Adrenal gland (tissue), 12 donors: Measurements from ENCODE around the gene LHFPL6. TPM values are rescaled to one million over a fixed set of nuclear protein-coding genes. Genes with fewer than 3 reads are reported as not detected.

ENCODE experiments used
- DNase-seq, 7 donors: peaks; one replicate each; pipeline ENCODE4 v3.0.0-alpha.2; 2019 to 2020
- H3K27ac ChIP-seq, 5 donors: fragments of 200-600 bp; sonication (generic) in 4 of 5; 1 replicate in 3 of 5; 2 replicates in 2 of 5; pipeline versions ENCODE4 v1.5.1 to v1.8.0; 2016 to 2020; ENCODE audit warnings: mild to moderate bottlenecking in 1 of 5
- H3K27me3 ChIP-seq: fragments of 200-600 bp; 2 replicates; pipeline ENCODE4 v1.8.0; 2021
- H3K36me3 ChIP-seq, 2 donors: fragments of 200-600 bp; replicated peaks in 1 of 2; 1 replicate in 1 of 2; 2 replicates in 1 of 2; pipeline versions ENCODE4 v1.5.1 to v1.8.0; 2018 to 2022
- H3K4me1 ChIP-seq, 2 donors: fragments of 200-600 bp; replicated peaks in 1 of 2; 1 replicate in 1 of 2; 2 replicates in 1 of 2; pipeline versions ENCODE4 v1.5.1 to v1.8.0; 2018 to 2021
- H3K4me3 ChIP-seq, 4 donors: fragments of 200-600 bp; sonication (generic) in 3 of 4; one replicate each; pipeline ENCODE4 v1.5.1; 2016 to 2018
- H3K9me3 ChIP-seq, 3 donors: fragments of 200-600 bp; sonication (generic) in 1 of 3; replicated peaks in 1 of 3; 1 replicate in 2 of 3; 2 replicates in 1 of 3; pipeline versions ENCODE4 v1.5.1 to v1.8.0; 2016 to 2021
- CTCF ChIP-seq, 6 experiments: fragments of 450-650 bp in 4 of 6; fragments of 200-600 bp in 2 of 6; sonication (generic) in 1 of 6; IDR thresholded peaks; 1 replicate in 5 of 6; 2 replicates in 1 of 6; pipeline versions ENCODE4 v1.5.1 to v1.8.0; 2016 to 2021; ENCODE audit warnings: antibody characterized with exemption in 6 of 6, mild to moderate bottlenecking in 2 of 6, moderate library complexity in 1 of 6
- POLR2A ChIP-seq, 2 donors: fragments of 450-650 bp; IDR thresholded peaks; one replicate each; pipeline ENCODE4 v1.6.1; 2017; ENCODE audit warnings: antibody characterized with exemption in 2 of 2, mild to moderate bottlenecking in 2 of 2, moderate library complexity in 1 of 2
- WGBS, 4 donors: extraction: QIAGEN DNeasy Blood & Tissue Kit in 2 of 4; methylation state at CpG; one replicate each; pipeline versions ENCODE4 v1.1.5 to v1.1.7; 2013 to 2017; 5-methylcytosine and 5-hydroxymethylcytosine counted together
- intact Hi-C, 2 donors: fragments of 100-400 bp; cut with DNase I; formaldehyde crosslinking; loops; one replicate each; pipeline versions ENCODE4 v1.14.1 to v1.15.0; 2022 to 2023
- polyA plus RNA-seq, 3 donors: library from polyadenylated mRNA; stranded (reverse); fragments of 200-250 nt in 2 of 3; fragments of 350-450 nt in 1 of 3; fragmentation: Illumina TruSeq in 1 of 3; extraction: RNeasy Lipid Tissue Mini Kit (QIAGEN cat#74804) in 1 of 3; gene quantifications; one replicate each; pipeline ENCODE4 v1.2.3, GENCODE V29; 2013 to 2014
- total RNA-seq, 9 donors: library from RNA; depleted of rRNA in 4 of 9; stranded (reverse); fragments of >200 nt in 4 of 9; fragments of 120-200 nt in 1 of 9; fragmentation: NEBNext Ultra II Directional in 1 of 9; extraction: Animal tissue kit (Norgen Biotek cat#: 25700) in 1 of 9; gene quantifications; one replicate each; pipeline versions ENCODE4 v1.1.0 to v1.2.4, GENCODE V29; 2013 to 2023
- donor health status: healthy with polysubstance abuse.
- donor health status: Bipolar disorder and iron deficiency.
- donor health status: DM: yes; HTN: yes; CAD: no.
- donor health status: DM: no; HTN: no; CAD: no.
- donor health status: DM: no; HTN: no; CAD: no.
- donor health status: DM: yes; HTN: yes; CAD: no.

The LHFPL6 gene
- total and polyA plus RNA-seq, 12 donors: 28.9 to 113 (median 46.6) TPM

GRCh38 chr13:39417643-39418042 is 185.3 kb downstream of the LHFPL6 start:
- Histone ChIP-seq H3K27ac (peak overlapping the region in 1 of 5 donors; percentile 11), H3K4me1 (peaks cover 0 to 19% of the 10 kb centered on the region in 2 donors), H3K36me3 (no peaks in the 10 kb centered on the region), H3K27me3 (no peaks in the 10 kb centered on the region), H3K9me3 (no peaks in the 10 kb centered on the region), H3K4me3 (no peak overlapping the region)
- no peak for DNase-seq
- 61 to 76% (median 71%) methylated on average over 5 of the region's 5 CpGs for WGBS, 4 donors
- intact Hi-C loops: loop anchor here (2.0 to 10.0 kb wide), 2 partner anchors 187 to 195 kb away; partner anchors contain the start of gene LHFPL6 (in 1 of the 2)
- TF ChIP-seq POLR2A (IDR thresholded peaks at IDR 0.05) (no peak), CTCF (IDR thresholded peaks at IDR 0.05) (no peak)

GRCh38 chr13:39417131-39417530 is 185.9 kb downstream of the LHFPL6 start:
- 56 to 85% (median 70%) methylated on average over 5 of the region's 5 CpGs for WGBS, 4 donors
- TF ChIP-seq POLR2A (IDR thresholded peaks at IDR 0.05) (no peak), CTCF (IDR thresholded peaks at IDR 0.05) (no peak)
- Histone ChIP-seq H3K36me3 (no peaks in the 10 kb centered on the region), H3K4me3 (no peak overlapping the region), H3K27me3 (no peaks in the 10 kb centered on the region), H3K27ac (peak overlapping the region in 1 of 5 donors; percentile 11), H3K4me1 (peaks cover 0 to 21% of the 10 kb centered on the region in 2 donors), H3K9me3 (no peaks in the 10 kb centered on the region)
- DNase-seq: no peak
- intact Hi-C loops: loop anchor here (2.0 to 10.0 kb wide), 2 partner anchors 188 to 196 kb away; partner anchors contain the start of gene LHFPL6 (in 1 of the 2)

- 36 to 47% (median 44%) methylated on average over 8 of the region's 8 CpGs for WGBS, 4 donors
- intact Hi-C loops: loop anchor here in 1 of 2 donors (10.0 kb wide), 1 partner anchor 190 kb away; the partner anchor contains the start of gene LHFPL6
- peak; percentile 19 to 58 (median 50) for TF ChIP-seq CTCF (IDR thresholded peaks at IDR 0.05)
- no peak for TF ChIP-seq POLR2A (IDR thresholded peaks at IDR 0.05)
- Histone ChIP-seq H3K27me3 (no peaks in the 10 kb centered on the region), H3K36me3 (no peaks in the 10 kb centered on the region), H3K4me1 (peaks cover 0 to 32% of the 10 kb centered on the region in 2 donors), H3K4me3 (no peak overlapping the region), H3K9me3 (no peaks in the 10 kb centered on the region), H3K27ac (peak overlapping the region in 2 of 5 donors; percentile 36 to 57)
- DNase-seq: peak; percentile 29 to 74 (median 59)
Observed at GRCh38 chr13:39415008-39415802, 187.8 kb downstream of the LHFPL6 start.

- TF ChIP-seq CTCF (IDR thresholded peaks at IDR 0.05): no peak
- no peak for TF ChIP-seq POLR2A (IDR thresholded peaks at IDR 0.05)
- DNase-seq: no peak
- intact Hi-C loops: loop anchor here in 1 of 2 donors (10.0 kb wide), 1 partner anchor 190 kb away; the partner anchor contains the start of gene LHFPL6
- Histone ChIP-seq H3K9me3 (no peaks in the 10 kb centered on the region), H3K4me3 (no peak overlapping the region), H3K4me1 (peaks cover 0 to 41% of the 10 kb centered on the region in 2 donors), H3K36me3 (no peaks in the 10 kb centered on the region), H3K27ac (peak overlapping the region in 2 of 5 donors; percentile 36 to 57), H3K27me3 (no peaks in the 10 kb centered on the region)
Observed at GRCh38 chr13:39414339-39414738, 188.7 kb downstream of the LHFPL6 start.
